HS-27A (cell line): ENCODE results near the gene IFNA21.
"Not testable (repeated sequence)": the region's sequence is repeated elsewhere in the genome, so short reads cannot be mapped to it uniquely, and the experiment has no call there.

Experiments used
- DNase-seq: peaks from one replicate; pipeline ENCODE4 v3.0.0-alpha.2; 2012; ENCODE audit warnings: low read depth, missing footprints

IFNA21 gene

DNA sequence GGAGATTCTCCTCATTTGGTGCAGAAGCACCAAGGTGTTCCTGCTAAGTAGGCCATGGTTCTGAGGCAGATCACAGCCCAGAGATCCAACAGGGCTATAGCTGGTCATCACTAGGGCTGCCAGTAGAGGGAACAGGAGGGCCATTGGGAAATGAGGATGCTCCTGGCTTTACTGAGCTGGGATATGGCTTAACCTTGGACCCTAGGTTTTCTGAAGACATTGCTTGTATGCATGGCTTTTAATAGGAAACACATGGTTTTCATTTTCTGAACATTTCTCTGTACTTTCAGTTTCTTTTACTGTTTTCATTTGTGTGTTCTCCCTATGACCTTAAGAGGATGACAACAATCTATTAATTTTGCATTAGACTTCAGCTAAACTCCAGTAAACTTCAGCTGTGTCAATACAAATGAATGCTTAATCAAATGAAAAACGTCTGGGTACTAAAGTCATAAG, 25.0 kb downstream of the IFNA21 start, which contains the start of gene IFNW1:
Gene IFNW1, minus strand, starts transcription at position 406 of the 456 bp plus-strand sequence. Its CDS starts 262 bp downstream, at position 144.
- no peak for DNase-seq

DNA sequence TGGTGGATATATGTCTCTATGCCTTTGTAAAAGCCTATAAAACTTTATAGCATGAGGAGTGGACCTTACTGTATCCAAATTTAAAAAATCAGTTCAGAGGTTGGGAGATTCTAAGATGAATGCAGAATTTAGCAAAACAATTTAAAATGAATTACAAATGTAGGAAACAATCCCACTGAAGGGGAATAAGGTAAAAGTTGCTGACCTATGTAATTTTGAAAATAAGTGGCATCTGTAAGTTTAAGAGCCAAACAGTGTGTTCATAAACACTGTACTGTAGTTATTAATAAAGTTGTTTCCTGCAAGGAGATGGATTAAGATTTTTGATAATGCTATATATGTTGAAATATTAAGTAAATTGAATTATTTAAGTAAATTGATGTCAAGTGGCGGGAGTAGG, 29.4 kb downstream of the IFNA21 start:
- no peak for DNase-seq

DNA sequence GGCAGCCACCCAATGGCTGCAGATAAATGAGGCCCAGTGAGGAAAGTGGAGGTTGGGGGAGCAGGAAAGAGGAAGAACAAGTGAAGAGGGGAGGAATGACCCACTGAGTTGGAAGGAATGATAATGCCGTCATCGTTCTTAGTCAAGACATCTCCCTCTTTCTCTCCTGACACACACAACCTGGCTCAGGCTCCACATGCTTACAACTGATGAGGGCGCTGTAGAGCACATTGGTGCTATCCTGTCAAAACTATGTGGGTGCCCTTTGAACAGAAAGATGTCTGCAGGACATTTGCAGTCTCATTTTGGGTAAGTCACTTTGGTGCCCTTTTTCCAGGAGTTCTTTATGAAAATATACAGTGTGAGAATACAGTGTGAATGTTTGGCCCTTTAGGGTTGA, 30.7 kb downstream of the IFNA21 start:
- no peak for DNase-seq

DNA sequence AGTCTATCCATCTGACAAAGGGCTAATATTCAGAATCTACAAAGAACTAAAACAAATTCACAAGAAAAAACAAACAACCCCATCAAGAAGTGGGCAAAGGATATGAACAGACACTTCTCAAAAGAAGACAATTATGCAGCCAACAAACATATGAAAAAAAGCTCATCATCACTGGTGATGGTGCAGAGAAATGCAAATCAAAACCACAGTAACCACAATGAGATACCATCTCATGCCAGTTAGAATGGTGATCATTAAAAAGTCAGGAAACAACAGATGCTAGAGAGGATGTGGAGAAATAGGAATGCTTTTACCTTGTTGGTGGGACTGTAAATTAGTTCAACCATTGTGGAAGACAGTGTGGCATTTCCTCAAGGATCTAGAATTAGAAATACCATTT, 38.3 kb downstream of the IFNA21 start:
- DNase-seq, result not testable (repeated sequence)

DNA sequence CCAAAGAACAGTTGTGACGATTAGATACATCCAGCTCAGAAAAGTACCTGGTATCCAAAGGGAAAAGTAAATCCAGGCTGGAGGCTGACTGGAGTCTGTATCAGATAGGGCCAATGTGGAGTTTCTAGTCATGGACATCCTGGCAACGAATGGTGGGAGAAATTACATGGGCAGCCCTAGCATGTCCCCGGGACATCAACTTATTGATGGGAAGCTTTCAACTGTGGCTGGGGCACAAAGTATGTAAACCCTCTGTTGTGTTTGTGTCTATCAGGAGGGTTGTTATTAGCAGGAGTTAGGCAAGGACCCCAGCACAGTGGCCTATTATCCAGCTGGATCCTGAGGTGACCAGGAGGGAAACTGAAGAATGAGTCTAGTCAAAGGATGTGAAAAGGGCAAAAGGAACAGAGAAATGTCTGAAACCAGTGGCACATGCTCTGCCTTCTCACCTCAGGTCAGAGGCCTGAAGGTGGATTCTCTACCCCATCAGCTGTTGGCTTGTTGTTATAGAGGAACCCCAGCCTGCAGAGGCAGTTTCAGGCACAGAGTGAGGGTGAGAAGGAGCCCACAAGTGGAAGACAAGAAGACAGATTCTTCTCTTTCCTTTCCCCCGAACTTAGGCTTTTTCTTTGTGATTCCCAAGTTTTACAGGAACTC, 44.7 kb downstream of the IFNA21 start:
- DNase-seq, result no peak

DNA sequence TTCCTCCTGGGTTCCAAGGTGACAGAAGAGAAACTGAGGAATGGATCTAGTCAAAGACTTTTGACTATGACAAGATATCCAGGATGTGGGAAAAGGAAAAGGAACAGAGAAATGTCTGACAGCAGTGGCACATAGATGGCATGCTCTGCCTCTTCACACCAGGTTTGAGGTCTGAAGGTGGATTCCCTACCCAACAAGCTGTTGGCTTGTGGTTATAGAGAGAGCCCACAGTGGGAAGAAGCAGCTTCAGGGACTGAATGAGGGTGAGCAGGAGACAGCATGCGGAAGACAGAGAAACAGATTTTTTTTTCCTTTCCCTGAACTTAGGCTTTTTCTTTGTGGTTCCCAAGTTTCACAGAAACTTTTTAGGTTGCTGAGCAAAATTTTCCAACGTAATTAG, 45.4 kb downstream of the IFNA21 start:
- no peak for DNase-seq

DNA sequence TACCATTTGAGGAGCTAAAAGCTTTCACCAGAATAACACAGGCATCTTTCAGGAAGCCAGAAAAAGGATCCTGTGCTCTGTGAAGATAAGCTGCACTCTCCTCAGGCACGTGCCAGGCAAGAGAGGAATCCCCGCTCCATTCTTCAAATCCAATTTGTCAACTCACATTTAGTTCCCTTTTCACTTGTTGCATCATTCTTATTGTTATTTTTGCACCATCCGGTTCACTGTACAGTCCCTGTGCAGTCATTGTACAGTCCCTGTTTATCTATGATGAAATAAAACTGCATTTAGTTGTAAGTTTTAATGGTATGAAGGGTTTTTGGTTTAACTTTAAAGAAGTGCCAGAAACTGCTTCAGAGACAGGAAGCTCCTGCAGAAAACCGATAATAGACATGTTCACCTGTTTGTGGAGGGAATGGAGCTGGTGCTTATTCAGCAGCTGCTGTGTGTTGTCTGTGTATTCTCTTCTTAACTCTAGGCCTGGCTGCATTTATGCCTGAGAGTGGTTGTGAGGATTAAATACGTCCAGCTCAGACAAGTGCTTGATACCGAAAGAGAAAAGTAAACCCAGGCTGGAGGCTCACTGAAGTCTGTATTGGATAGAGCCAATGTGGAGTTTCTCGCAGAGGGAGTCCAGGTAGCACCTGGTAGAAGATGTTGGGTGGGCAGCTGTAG, 47.2 kb downstream of the IFNA21 start:
- DNase-seq, result no peak
